ENCODE data around the gene CALML5. TPM values are rescaled to one million over a fixed set of nuclear protein-coding genes. Genes with fewer than 3 reads are reported as not detected.

The CALML5 gene
- total RNA-seq, 2 donors from 2014 or later = 0.46 to 10.5 TPM

- no peak for DNase-seq (ENCODE audit: low spot score)
- Histone ChIP-seq H3K9me3 (no peaks in the 10 kb centered on the region), H3K27ac (no peak overlapping the region), H3K36me3 (no peaks in the 10 kb centered on the region), H3K4me3 (no peak overlapping the region), H3K27me3 (replicated peaks; ENCODE audit: insufficient read depth) (no peaks in the 10 kb centered on the region), H3K4me1 (replicated peaks) (no peaks in the 10 kb centered on the region)
- TF ChIP-seq CTCF (IDR thresholded peaks at IDR 0.05) (no peak), POLR2AphosphoS5 (IDR thresholded peaks at IDR 0.05) (no peak), POLR2A (IDR thresholded peaks at IDR 0.05) (no peak)
- intact Hi-C loops (cut with DNase I) = loop anchor here (5.0 to 10.0 kb wide), 2 partner anchors 87 to 281 kb away; partner anchors contain the start of gene GDI2
- WGBS = 86% methylated on average over 38 of the region's 38 CpGs
Observed at GRCh38 chr10:5534051-5534821, 34.9 kb upstream of the CALML5 start.

GRCh38 chr10:5533098-5533731 lies 33.8 kb upstream of the CALML5 start:
- H3K27me3 ChIP-seq (replicated peaks; ENCODE audit: insufficient read depth) = no peaks in the 10 kb centered on the region
- no peaks in the 10 kb centered on the region for H3K36me3 ChIP-seq
- DNase-seq (ENCODE audit: low spot score) = no peak
- TF ChIP-seq POLR2AphosphoS5 (IDR thresholded peaks at IDR 0.05) = no peak
- no peak for TF ChIP-seq CTCF (IDR thresholded peaks at IDR 0.05)
- no peak for TF ChIP-seq POLR2A (IDR thresholded peaks at IDR 0.05)
- no peak overlapping the region for H3K27ac ChIP-seq
- intact Hi-C loops (cut with DNase I) = loop anchor here (5.0 to 10.0 kb wide), 2 partner anchors 86 to 282 kb away; partner anchors contain the start of gene GDI2
- H3K9me3 ChIP-seq = no peaks in the 10 kb centered on the region
- H3K4me3 ChIP-seq = no peak overlapping the region
- H3K4me1 ChIP-seq (replicated peaks) = no peaks in the 10 kb centered on the region
- 78% methylated on average over 21 of the region's 21 CpGs for WGBS

GRCh38 chr10:5532618-5533097 lies 33.3 kb upstream of the CALML5 start:
- no peaks in the 10 kb centered on the region for H3K9me3 ChIP-seq
- no peak for DNase-seq (ENCODE audit: low spot score)
- H3K4me1 ChIP-seq (replicated peaks) = no peaks in the 10 kb centered on the region
- H3K36me3 ChIP-seq = no peaks in the 10 kb centered on the region
- no peak for TF ChIP-seq CTCF (IDR thresholded peaks at IDR 0.05)
- TF ChIP-seq POLR2A (IDR thresholded peaks at IDR 0.05) = no peak
- TF ChIP-seq POLR2AphosphoS5 (IDR thresholded peaks at IDR 0.05) = no peak
- H3K27me3 ChIP-seq (replicated peaks; ENCODE audit: insufficient read depth) = no peaks in the 10 kb centered on the region
- 86% methylated on average over 6 of the region's 6 CpGs for WGBS
- no peak overlapping the region for H3K4me3 ChIP-seq
- intact Hi-C loops (cut with DNase I) = loop anchor here (5.0 to 10.0 kb wide), 2 partner anchors 85 to 282 kb away; partner anchors contain the start of gene GDI2
- no peak overlapping the region for H3K27ac ChIP-seq

- Histone ChIP-seq H3K4me1 (replicated peaks) (no peaks in the 10 kb centered on the region), H3K27me3 (replicated peaks; ENCODE audit: insufficient read depth) (no peaks in the 10 kb centered on the region), H3K4me3 (no peak overlapping the region), H3K9me3 (no peaks in the 10 kb centered on the region), H3K36me3 (no peaks in the 10 kb centered on the region), H3K27ac (no peak overlapping the region)
- DNase-seq (ENCODE audit: low spot score) = no peak
- WGBS = 97% methylated on average over 10 of the region's 10 CpGs
- TF ChIP-seq POLR2AphosphoS5 (IDR thresholded peaks at IDR 0.05) (no peak), POLR2A (IDR thresholded peaks at IDR 0.05) (no peak), CTCF (IDR thresholded peaks at IDR 0.05) (no peak)
- intact Hi-C loops (cut with DNase I) = loop anchor here (5.0 to 10.0 kb wide), 2 partner anchors 85 to 283 kb away; partner anchors contain the start of gene GDI2
Observed at GRCh38 chr10:5532307-5532605, 32.9 kb upstream of the CALML5 start.

All from prostate gland (tissue), 2 donors.